Activated CD4-positive, alpha-beta T cell treated with anti-CD3 and anti-CD28 coated beads, Interleukin-2, amount 10 ng/mL, durations not matched to agents 24 days and 14 days (primary cell): ENCODE results near the gene MAPK9. TPM values are rescaled to one million over a fixed set of nuclear protein-coding genes. Genes with fewer than 3 reads are reported as not detected.

Experiments
- DNase-seq: peaks from one replicate; pipeline ENCODE4 v3.0.0; 2022
- H3K27ac Mint-ChIP-seq: one replicate; pipeline ENCODE4 v1.8.0; 2022; ENCODE audit warnings: mild to moderate bottlenecking, mixed read lengths
- H3K27me3 Mint-ChIP-seq: one replicate; pipeline ENCODE4 v1.8.0; 2022; ENCODE audit warnings: mixed read lengths
- H3K36me3 Mint-ChIP-seq: one replicate; pipeline ENCODE4 v1.8.0; 2022; ENCODE audit warnings: low read depth, mild to moderate bottlenecking, mixed read lengths
- H3K4me1 Mint-ChIP-seq: one replicate; pipeline ENCODE4 v1.8.0; 2021; ENCODE audit warnings: mixed read lengths
- H3K4me3 Mint-ChIP-seq: one replicate; pipeline ENCODE4 v1.8.0; 2022; ENCODE audit warnings: mild to moderate bottlenecking, moderate library complexity, mixed read lengths
- H3K9me3 Mint-ChIP-seq: one replicate; pipeline ENCODE4 v1.8.0; 2021; ENCODE audit warnings: mixed read lengths
- intact Hi-C: fragments of 100-400 bp; cut with micrococcal nuclease; formaldehyde crosslinking; loops from one replicate; pipeline ENCODE4 v1.15.1; 2023
- total RNA-seq: library from RNA; stranded (reverse); gene quantifications from 2 replicates; pipeline ENCODE4 v1.2.3, GENCODE V29; 2022

The MAPK9 gene
- total RNA-seq, 1 donor from 2014 or later = 44.5 TPM

DNA sequence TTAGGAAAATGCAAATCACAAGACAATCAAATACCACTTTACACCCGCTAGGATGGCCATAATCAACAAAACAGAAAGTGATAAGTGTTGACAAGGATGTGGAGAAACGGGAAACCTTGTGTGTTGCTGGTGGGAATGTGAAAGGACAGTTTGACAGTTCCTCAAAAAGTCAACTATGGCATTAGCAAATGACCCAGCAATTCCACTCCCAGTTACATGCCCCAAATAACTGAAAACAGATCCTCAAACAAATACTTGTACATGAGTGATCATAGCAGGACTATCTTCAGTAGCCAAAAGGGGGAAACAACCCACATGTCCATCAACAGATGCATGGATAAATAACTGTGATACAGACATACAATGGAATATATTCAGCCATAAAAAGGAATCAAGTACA is 104.1 kb downstream of the MAPK9 start:
- no peak overlapping the region for H3K4me3 Mint-ChIP-seq
- H3K36me3 Mint-ChIP-seq = no peaks in the 10 kb centered on the region
- no peaks in the 10 kb centered on the region for H3K9me3 Mint-ChIP-seq
- no peaks in the 10 kb centered on the region for H3K27me3 Mint-ChIP-seq
- intact Hi-C loops = no loop called here
- no peak overlapping the region for H3K27ac Mint-ChIP-seq
- no peaks in the 10 kb centered on the region for H3K4me1 Mint-ChIP-seq
- no peak for DNase-seq

Other genes starting within 250 kb of the MAPK9 start
- gene RNF130, start 220.3 kb downstream of the MAPK9 start, total RNA-seq = 7.3 and 8.9 TPM in 2 replicates
- not detected in 2 replicates for gene RASGEF1C, start 82.9 kb downstream of the MAPK9 start, total RNA-seq
- gene GFPT2, start 61.3 kb upstream of the MAPK9 start, total RNA-seq = 0.42 TPM in 1 of 2 replicates, not detected in the other
- 45.3 and 51.6 TPM in 2 replicates for gene CNOT6, start 202.3 kb upstream of the MAPK9 start, total RNA-seq